GM10847 (cell line): ENCODE data around the gene GSS.

ENCODE experiments used
- POLR2A ChIP-seq: IDR thresholded peaks from 2 replicates; pipeline ENCODE4 v1.6.1; 2011; ENCODE audit not compliant: insufficient read length; ENCODE audit errors: extremely low read depth

Gene GSS

GRCh38 chr20:34986311-34987287 is 31.0 kb upstream of the GSS start:
- no peak for TF ChIP-seq POLR2A

- TF ChIP-seq POLR2A, result no peak
Measured at GRCh38 chr20:34985461-34986310, 30.1 kb upstream of the GSS start.

GRCh38 chr20:34984756-34985261 is 29.2 kb upstream of the GSS start:
- TF ChIP-seq POLR2A, result no peak

GRCh38 chr20:34983995-34984735 is 28.6 kb upstream of the GSS start:
- TF ChIP-seq POLR2A, result no peak

- TF ChIP-seq POLR2A, result no peak
Measured at GRCh38 chr20:34983089-34983820, 27.6 kb upstream of the GSS start.

- no peak for TF ChIP-seq POLR2A
Measured at GRCh38 chr20:34982270-34983088, 26.9 kb upstream of the GSS start.

- TF ChIP-seq POLR2A, result no peak
Measured at GRCh38 chr20:34980543-34981233, 25.1 kb upstream of the GSS start.

- TF ChIP-seq POLR2A, result no peak
Measured at GRCh38 chr20:34979366-34980153, 24.0 kb upstream of the GSS start.

GRCh38 chr20:34978092-34978744 is 22.6 kb upstream of the GSS start:
- no peak for TF ChIP-seq POLR2A

- TF ChIP-seq POLR2A, result no peak
Measured at GRCh38 chr20:34977365-34978091, 21.9 kb upstream of the GSS start.

GRCh38 chr20:34976286-34976685 is 20.7 kb upstream of the GSS start:
- TF ChIP-seq POLR2A, result no peak
